Head of caudate nucleus (tissue), 42 donors: ENCODE data around the gene LYSMD1.

ENCODE experiments used
- DNase-seq, 42 donors: peaks; one replicate each; pipeline versions ENCODE4 v3.0.0 to v3.0.0-alpha.2; 2020 to 2021; ENCODE audit warnings: mixed read lengths in 7 of 42
- intact Hi-C: fragments of 100-400 bp; cut with DNase I; formaldehyde crosslinking; loops from one replicate; pipeline ENCODE4 v1.15.0; 2022

The LYSMD1 gene

GRCh38 chr1:151187205-151187604, 21.5 kb upstream of the LYSMD1 start:
- intact Hi-C loops: no loop called here
- no peak for DNase-seq

- no peak for DNase-seq
- intact Hi-C loops: no loop called here
Measured at GRCh38 chr1:151184211-151184610, 18.5 kb upstream of the LYSMD1 start.

- no peak for DNase-seq
- intact Hi-C loops: no loop called here
Measured at GRCh38 chr1:151176514-151177045, 10.9 kb upstream of the LYSMD1 start.

- peak in 2 of 42 donors; percentile 12 to 17 for DNase-seq
- intact Hi-C loops: no loop called here
Measured at GRCh38 chr1:151175863-151176262, 10.2 kb upstream of the LYSMD1 start, which contains the start of gene TMOD4. TSS of gene TMOD4 (minus strand) at chr1:151175981. CDS start at chr1:151174875, 1,106 bp downstream.

GRCh38 chr1:151175041-151175741, 9.5 kb upstream of the LYSMD1 start:
- intact Hi-C loops: no loop called here
- DNase-seq: peak; percentile 40 to 93 (median 82)

GRCh38 chr1:151171190-151171589, 5.5 kb upstream of the LYSMD1 start:
- intact Hi-C loops: no loop called here
- DNase-seq: no peak

GRCh38 chr1:151167116-151167515, 1.4 kb upstream of the LYSMD1 start:
- intact Hi-C loops: no loop called here
- no peak for DNase-seq

- no peak for DNase-seq
- intact Hi-C loops: no loop called here
Measured at GRCh38 chr1:151166505-151166956, 829 bp upstream of the LYSMD1 start.

- DNase-seq: peak in 39 of 42 donors; percentile 29 to 80 (median 62)
Measured at GRCh38 chr1:151165281-151165737, 393 bp downstream of the LYSMD1 start.

GRCh38 chr1:151164732-151165280, 896 bp downstream of the LYSMD1 start:
- peak in 3 of 42 donors; percentile 26 to 53 (median 53) for DNase-seq
- intact Hi-C loops: no loop called here

More at GRCh38 chr1:151165281-151165737, 393 bp downstream of the LYSMD1 start:
- intact Hi-C loops: no loop called here

GRCh38 chr1:151159373-151159772, 6.3 kb downstream of the LYSMD1 start:
- intact Hi-C loops: loop anchor here (10.0 kb wide), 1 partner anchor 65 kb away; no protein-coding TSS in a partner anchor
- DNase-seq: peak in 1 of 42 donors; percentile 23

- DNase-seq: peak in 2 of 42 donors; percentile 15 to 18
- intact Hi-C loops: loop anchor here (10.0 kb wide), 1 partner anchor 64 kb away; no protein-coding TSS in a partner anchor
Measured at GRCh38 chr1:151158751-151159251, 6.9 kb downstream of the LYSMD1 start.

- DNase-seq: no peak
- intact Hi-C loops: loop anchor here (10.0 kb wide), 1 partner anchor 64 kb away; no protein-coding TSS in a partner anchor
Measured at GRCh38 chr1:151158326-151158725, 7.4 kb downstream of the LYSMD1 start.

- intact Hi-C loops: loop anchor here (10.0 kb wide), 1 partner anchor 62 kb away; no protein-coding TSS in a partner anchor
- DNase-seq: peak in 7 of 42 donors; percentile 15 to 34 (median 22)
Measured at GRCh38 chr1:151157067-151157531, 8.6 kb downstream of the LYSMD1 start.

GRCh38 chr1:151156515-151156819, 9.2 kb downstream of the LYSMD1 start, which contains the start of gene TNFAIP8L2:
TSS of gene TNFAIP8L2 (plus strand) at chr1:151156649. CDS start at chr1:151158698, 2,049 bp downstream.
- intact Hi-C loops: loop anchor here (10.0 kb wide), 1 partner anchor 62 kb away; no protein-coding TSS in a partner anchor
- peak in 24 of 42 donors; percentile 26 to 67 (median 44) for DNase-seq

- no peak for DNase-seq
- intact Hi-C loops: no loop called here
Measured at GRCh38 chr1:151147665-151148064, 18.0 kb downstream of the LYSMD1 start.

- DNase-seq: no peak
- intact Hi-C loops: no loop called here
Measured at GRCh38 chr1:151147132-151147503, 18.6 kb downstream of the LYSMD1 start.

- intact Hi-C loops: no loop called here
Measured at GRCh38 chr1:151146412-151147131, 19.1 kb downstream of the LYSMD1 start, which contains the start of gene SEMA6C. TSS of gene SEMA6C (minus strand) at chr1:151146631. CDS start at chr1:151142621, 4,010 bp downstream.

GRCh38 chr1:151146072-151146411, 19.7 kb downstream of the LYSMD1 start:
- peak in 5 of 42 donors; percentile 13 to 49 (median 27) for DNase-seq
- intact Hi-C loops: no loop called here

More at GRCh38 chr1:151146412-151147131, 19.1 kb downstream of the LYSMD1 start, which contains the start of gene SEMA6C:
- DNase-seq: peak; percentile 89 to 99 (median 98)
